Astrocyte (in vitro differentiated cells and primary cell): ENCODE data around the gene CTNS. TPM values are rescaled to one million over a fixed set of nuclear protein-coding genes. Genes with fewer than 3 reads are reported as not detected.

Source experiments
- DNase-seq: peaks from one replicate; pipeline ENCODE4 v3.0.0-alpha.2; 2010; ENCODE audit warnings: low read depth
- FAIRE-seq: peaks from 2 replicates; lab custom pipeline; 2011; peaks lifted over from hg19 to GRCh38; lab: Jason Lieb, UNC
- H2AFZ ChIP-seq: 2 replicates; pipeline ENCODE4 v1.6.0; 2012; ENCODE audit warnings: low read depth, low read length, inconsistent platforms
- H3K27ac ChIP-seq: 2 replicates; pipeline ENCODE4 v1.5.1; 2011; ENCODE audit warnings: low read depth, low read length, inconsistent platforms
- H3K27me3 ChIP-seq: 2 replicates; pipeline ENCODE4 v1.6.0; 2011; ENCODE audit warnings: low read length, inconsistent platforms; ENCODE audit not compliant: insufficient read depth
- H3K36me3 ChIP-seq: 2 replicates; pipeline ENCODE4 v1.5.1; 2011; ENCODE audit warnings: low read length, inconsistent platforms; ENCODE audit not compliant: insufficient read depth
- H3K4me1 ChIP-seq: 2 replicates; pipeline ENCODE4 v1.5.1; 2011; ENCODE audit warnings: low read length, inconsistent platforms; ENCODE audit not compliant: insufficient read depth
- H3K4me2 ChIP-seq: 2 replicates; pipeline ENCODE4 v1.6.0; 2012; ENCODE audit warnings: low read length, inconsistent platforms
- H3K4me3 ChIP-seq: 2 replicates; pipeline ENCODE4 v1.5.1; 2011; ENCODE audit warnings: low read depth, mild to moderate bottlenecking, low read length, inconsistent platforms; ENCODE audit not compliant: insufficient read depth
- H3K79me2 ChIP-seq: 2 replicates; pipeline ENCODE4 v1.6.0; 2012; ENCODE audit warnings: mild to moderate bottlenecking, low read length, inconsistent platforms; ENCODE audit not compliant: insufficient read depth
- H3K9ac ChIP-seq: 2 replicates; pipeline ENCODE4 v1.6.0; 2012; ENCODE audit warnings: mild to moderate bottlenecking, low read length, inconsistent platforms
- H3K9me3 ChIP-seq: 2 replicates; pipeline ENCODE4 v1.5.1; 2012; ENCODE audit warnings: low read depth, mild to moderate bottlenecking, low read length, inconsistent platforms; ENCODE audit not compliant: insufficient read depth
- H4K20me1 ChIP-seq: 2 replicates; pipeline ENCODE4 v1.6.0; 2012; ENCODE audit warnings: low read length, inconsistent platforms; ENCODE audit not compliant: insufficient read depth
- H3K27ac Mint-ChIP-seq: one replicate; pipeline ENCODE4 v1.8.0; 2021; ENCODE audit warnings: mild to moderate bottlenecking, mixed read lengths; ENCODE audit not compliant: unreplicated experiment
- H3K27me3 Mint-ChIP-seq: one replicate; pipeline ENCODE4 v1.8.0; 2021; ENCODE audit warnings: low read depth, mixed read lengths; ENCODE audit not compliant: unreplicated experiment
- H3K36me3 Mint-ChIP-seq: one replicate; pipeline ENCODE4 v1.8.0; 2021; ENCODE audit warnings: low read depth, mixed read lengths; ENCODE audit not compliant: unreplicated experiment
- H3K4me1 Mint-ChIP-seq: one replicate; pipeline ENCODE4 v1.8.0; 2021; ENCODE audit warnings: low read depth, mixed read lengths; ENCODE audit not compliant: unreplicated experiment
- H3K4me3 Mint-ChIP-seq: one replicate; pipeline ENCODE4 v1.8.0; 2021; ENCODE audit warnings: mild to moderate bottlenecking, moderate library complexity, mixed read lengths; ENCODE audit not compliant: unreplicated experiment
- H3K9me3 Mint-ChIP-seq: one replicate; pipeline ENCODE4 v1.8.0; 2021; ENCODE audit warnings: mild to moderate bottlenecking, mixed read lengths; ENCODE audit not compliant: unreplicated experiment
- CTCF ChIP-seq: IDR thresholded peaks from 2 replicates; pipeline ENCODE4 v1.5.1; 2011; ENCODE audit warnings: low read depth, mild to moderate bottlenecking, inconsistent platforms, low read length, moderate library complexity; ENCODE audit not compliant: insufficient read depth
- EZH2 ChIP-seq: IDR thresholded peaks from 2 replicates; pipeline ENCODE4 v1.6.1; 2012; ENCODE audit warnings: mild to moderate bottlenecking, low read length, inconsistent platforms; ENCODE audit not compliant: insufficient read depth
- total RNA-seq: library from RNA; stranded (reverse); gene quantifications from 2 replicates; pipeline ENCODE4 v1.2.1, GENCODE V29; 2021

The CTNS gene
- total RNA-seq, 1 donor from 2014 or later = 5.8 TPM

- peaks cover 15% of the 10 kb centered on the region for H3K27me3 ChIP-seq
- H3K36me3 ChIP-seq = no peaks in the 10 kb centered on the region
- Mint-ChIP-seq H3K4me3 (no peak overlapping the region), H3K9me3 (no peaks in the 10 kb centered on the region), H3K27me3 (peaks cover 13% of the 10 kb centered on the region), H3K36me3 (peaks cover 4% of the 10 kb centered on the region), H3K27ac (no peak overlapping the region), H3K4me1 (peaks cover 11% of the 10 kb centered on the region)
- H3K79me2 ChIP-seq = no peaks in the 10 kb centered on the region
- H2AFZ ChIP-seq = no peak overlapping the region
- no peaks in the 10 kb centered on the region for H4K20me1 ChIP-seq
- no peak for TF ChIP-seq CTCF
- no peak for TF ChIP-seq EZH2
- FAIRE-seq (no peak), DNase-seq (no peak)
- H3K9me3 ChIP-seq = no peaks in the 10 kb centered on the region
- H3K9ac ChIP-seq = no peak overlapping the region
- H3K27ac ChIP-seq = no peak overlapping the region
- no peak overlapping the region for H3K4me3 ChIP-seq
- no peak overlapping the region for H3K4me2 ChIP-seq
- H3K4me1 ChIP-seq = peaks cover 10% of the 10 kb centered on the region
These were observed 45.0 kb downstream of the CTNS start for GRCh38 chr17:3681565-3681964.

- Histone ChIP-seq H3K4me3 (no peak overlapping the region), H4K20me1 (no peaks in the 10 kb centered on the region), H3K27me3 (peaks cover 15% of the 10 kb centered on the region), H3K36me3 (no peaks in the 10 kb centered on the region), H2AFZ (no peak overlapping the region), H3K9ac (no peak overlapping the region), H3K79me2 (no peaks in the 10 kb centered on the region), H3K27ac (no peak overlapping the region), H3K9me3 (no peaks in the 10 kb centered on the region), H3K4me1 (peaks cover 10% of the 10 kb centered on the region), H3K4me2 (no peak overlapping the region)
- Mint-ChIP-seq H3K27me3 (peaks cover 11% of the 10 kb centered on the region), H3K4me1 (peaks cover 11% of the 10 kb centered on the region), H3K36me3 (peaks cover 4% of the 10 kb centered on the region), H3K27ac (no peak overlapping the region), H3K9me3 (no peaks in the 10 kb centered on the region), H3K4me3 (no peak overlapping the region)
- DNase-seq = no peak
- TF ChIP-seq EZH2 = no peak
- TF ChIP-seq CTCF = no peak
- no peak for FAIRE-seq
These were observed 45.5 kb downstream of the CTNS start for GRCh38 chr17:3682033-3682432.

GRCh38 chr17:3683054-3683511, 46.5 kb downstream of the CTNS start:
- no peaks in the 10 kb centered on the region for H3K79me2 ChIP-seq
- Mint-ChIP-seq H3K36me3 (peaks cover 2% of the 10 kb centered on the region), H3K27me3 (peaks cover 11% of the 10 kb centered on the region), H3K27ac (no peak overlapping the region), H3K9me3 (no peaks in the 10 kb centered on the region), H3K4me1 (peaks cover 5% of the 10 kb centered on the region), H3K4me3 (no peak overlapping the region)
- peak; percentile 79 for TF ChIP-seq CTCF
- no peak for TF ChIP-seq EZH2
- no peak for FAIRE-seq
- peaks cover 17% of the 10 kb centered on the region for H3K27me3 ChIP-seq
- no peak overlapping the region for H3K4me2 ChIP-seq
- peaks cover 8% of the 10 kb centered on the region for H3K4me1 ChIP-seq
- no peaks in the 10 kb centered on the region for H3K9me3 ChIP-seq
- no peak overlapping the region for H3K4me3 ChIP-seq
- no peak overlapping the region for H3K27ac ChIP-seq
- no peaks in the 10 kb centered on the region for H4K20me1 ChIP-seq
- H3K36me3 ChIP-seq = no peaks in the 10 kb centered on the region
- H3K9ac ChIP-seq = no peak overlapping the region
- no peak for DNase-seq
- H2AFZ ChIP-seq = no peak overlapping the region
